K562 (cell line): ENCODE measurements around the gene FUZ.

Experiments
- BACH1 ChIP-seq: fragments of 200-800 bp; sonication (Bioruptor generic); IDR thresholded peaks from 2 replicates; pipeline ENCODE4 v1.6.1; 2016; ENCODE audit warnings: missing genetic modification characterization, missing compliant biosample characterization
- CHD2 ChIP-seq: IDR thresholded peaks from 2 replicates; pipeline ENCODE4 v1.6.1; 2011; ENCODE audit warnings: low read depth, low read length
- CTCF ChIP-seq, 3 experiments: IDR thresholded peaks in 2 of 3; conservative IDR thresholded peaks in 1 of 3; 2 replicates each; pipeline ENCODE4 v1.5.1; 2011 to 2012; ENCODE audit warnings: low read length in 3 of 3, mild to moderate bottlenecking in 3 of 3, control low read depth in 2 of 3, improper control_type of control experiment in 1 of 3, inconsistent platforms in 1 of 3, low read depth in 1 of 3, mixed read lengths in 1 of 3, moderate library complexity in 1 of 3; ENCODE audit not compliant: insufficient read depth in 2 of 3
- GATAD2A ChIP-seq: fragments of 450-650 bp; IDR thresholded peaks from 2 replicates; pipeline ENCODE4 v1.6.1; 2017
- KAT7 ChIP-seq: sonication (generic); formaldehyde crosslinking; IDR thresholded peaks from 2 replicates; pipeline ENCODE4 v1.8.0; 2022; ENCODE audit warnings: missing genetic modification reagents, mild to moderate bottlenecking, borderline replicate concordance
- NFYB ChIP-seq: IDR thresholded peaks from 2 replicates; pipeline ENCODE4 v1.6.1; 2011; ENCODE audit warnings: mild to moderate bottlenecking, moderate library complexity; ENCODE audit not compliant: insufficient read length; ENCODE audit errors: extremely low read depth
- SRSF9 ChIP-seq: fragments of 200-400 bp; formaldehyde crosslinking; IDR thresholded peaks from 2 replicates; pipeline ENCODE4 v1.6.1; 2017; ENCODE audit warnings: low read depth, low read length, borderline replicate concordance
- TSHZ1 ChIP-seq: fragments of 250-450 bp; sonication (Bioruptor Pico); IDR thresholded peaks from 2 replicates; pipeline ENCODE4 v1.4.0; 2020; ENCODE audit warnings: mild to moderate bottlenecking, moderate library complexity
- ZNF717 ChIP-seq: fragments of 250-450 bp; sonication (Bioruptor Pico); IDR thresholded peaks from 2 replicates; pipeline ENCODE4 v1.5.0; 2021
- ZZZ3 ChIP-seq: fragments of 450-650 bp; IDR thresholded peaks from 2 replicates; pipeline ENCODE4 v1.6.1; 2016; ENCODE audit warnings: antibody characterized with exemption, mild to moderate bottlenecking, moderate library complexity

GRCh38 chr19:49855676-49856573, 42.8 kb upstream of the FUZ start:
- TF ChIP-seq NFYB (no peak), KAT7 (CRISPR knock-in tag) (no peak), ZNF717 (CRISPR knock-in tag) (no peak), ZZZ3 (no peak), CHD2 (no peak), SRSF9 (no peak), TSHZ1 (no peak), GATAD2A (no peak), CTCF (IDR thresholded peaks at IDR 0.05 in 2 of 3, conservative IDR thresholded peaks at IDR 0.05 in 1 of 3; ENCODE audit: insufficient read depth in 2 of 3, low read depth in 1 of 3, low read length in 3 of 3) (no peak), BACH1 (tag) (no peak)
